ENCODE data around the gene CAMKMT.

DNA sequence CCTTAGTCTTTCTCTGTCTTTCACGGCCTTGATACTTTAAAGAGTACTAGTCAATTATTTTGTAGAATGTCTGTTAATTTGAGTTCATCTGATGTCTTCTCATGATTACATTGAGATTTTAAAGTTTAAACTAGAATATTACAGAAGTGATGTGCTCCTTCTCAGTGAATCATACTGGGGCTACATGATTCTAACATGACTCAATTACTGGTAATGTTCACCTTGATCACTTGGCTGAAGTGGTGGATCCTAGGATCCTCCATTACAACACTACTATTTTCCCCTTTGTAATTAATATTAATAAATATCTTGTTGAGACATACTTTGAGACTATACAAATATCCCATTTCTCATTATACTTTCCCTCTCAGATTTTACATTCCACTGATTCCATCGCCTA lies 148.5 kb downstream of the CAMKMT start:
- TF ChIP-seq EZH2 (IDR thresholded peaks at IDR 0.05; ENCODE audit: low read depth, unreplicated experiment) = no peak
- no peak for TF ChIP-seq CREB1 (CRISPR knock-in tag; IDR thresholded peaks at IDR 0.05; ENCODE audit: low read depth)
- TF ChIP-seq CTCF (conservative IDR thresholded peaks at IDR 0.05; ENCODE audit: low read depth in 2 of 2) = no peak
- TF ChIP-seq EZH2phosphoT487 (IDR thresholded peaks at IDR 0.05; ENCODE audit: unreplicated experiment) = no peak
- no peak for TF ChIP-seq STAT1 (IDR thresholded peaks at IDR 0.05; ENCODE audit: unreplicated experiment)
- no peak for TF ChIP-seq POLR2AphosphoS5 (IDR thresholded peaks at IDR 0.05; ENCODE audit: low read depth)
- no peak for TF ChIP-seq REST (IDR thresholded peaks at IDR 0.05; ENCODE audit: unreplicated experiment)
- TF ChIP-seq ZNF331 (CRISPR knock-in tag; IDR thresholded peaks at IDR 0.05; ENCODE audit: low read depth) = no peak

Data from GM23338 (cell line).